Peyer's patch (tissue), 4 donors: ENCODE measurements around the gene TMEM164. TPM values are rescaled to one million over a fixed set of nuclear protein-coding genes. Genes with fewer than 3 reads are reported as not detected.

Experiments
- DNase-seq, 3 donors: peaks; one replicate each; pipeline ENCODE4 v3.0.0-alpha.2; 2017 to 2019
- H3K27ac ChIP-seq, 4 donors: fragments of 200-600 bp; sonication (generic); one replicate each; pipeline ENCODE4 v1.5.1; 2016 to 2019
- H3K27me3 ChIP-seq, 2 donors: fragments of 200-600 bp; sonication (generic); one replicate each; pipeline ENCODE4 v1.5.1; 2019
- H3K36me3 ChIP-seq, 3 donors: fragments of 200-600 bp; sonication (generic); one replicate each; pipeline ENCODE4 v1.5.1; 2016 to 2019
- H3K4me1 ChIP-seq, 4 donors: fragments of 200-600 bp; sonication (generic); one replicate each; pipeline ENCODE4 v1.5.1; 2016 to 2019
- H3K4me3 ChIP-seq, 4 donors: fragments of 200-600 bp; sonication (generic); 1 replicate in 3 of 4; 2 replicates in 1 of 4; pipeline ENCODE4 v1.5.1; 2016 to 2019; ENCODE audit warnings: mild to moderate bottlenecking in 1 of 4
- H3K9me3 ChIP-seq, 4 donors: fragments of 200-600 bp; sonication (generic); one replicate each; pipeline ENCODE4 v1.5.1; 2016 to 2019; ENCODE audit warnings: mild to moderate bottlenecking in 1 of 4
- POLR2A ChIP-seq, 2 donors: fragments of 450-650 bp; IDR thresholded peaks; one replicate each; pipeline ENCODE4 v1.5.1; 2017; ENCODE audit warnings: antibody characterized with exemption in 2 of 2, mild to moderate bottlenecking in 2 of 2, moderate library complexity in 2 of 2
- total RNA-seq, 4 donors: library from RNA; depleted of rRNA; stranded (reverse); fragments of >200 nt; gene quantifications; one replicate each; pipeline ENCODE4 v1.1.0, GENCODE V29; 2016
- TF ChIP-seq, protein P1 (sequence below), 6 experiments: fragments of 450-650 bp in 4 of 6; fragments of 200-600 bp in 2 of 6; sonication (generic) in 1 of 6; IDR thresholded peaks; one replicate each; pipeline ENCODE4 v1.5.1; 2017 to 2019; ENCODE audit warnings: antibody characterized with exemption in 6 of 6, mild to moderate bottlenecking in 3 of 6, moderate library complexity in 1 of 6

Gene TMEM164
- total RNA-seq = 10 to 100 TPM; 25.6 to 79.7 (median 73.8) TPM

DNA sequence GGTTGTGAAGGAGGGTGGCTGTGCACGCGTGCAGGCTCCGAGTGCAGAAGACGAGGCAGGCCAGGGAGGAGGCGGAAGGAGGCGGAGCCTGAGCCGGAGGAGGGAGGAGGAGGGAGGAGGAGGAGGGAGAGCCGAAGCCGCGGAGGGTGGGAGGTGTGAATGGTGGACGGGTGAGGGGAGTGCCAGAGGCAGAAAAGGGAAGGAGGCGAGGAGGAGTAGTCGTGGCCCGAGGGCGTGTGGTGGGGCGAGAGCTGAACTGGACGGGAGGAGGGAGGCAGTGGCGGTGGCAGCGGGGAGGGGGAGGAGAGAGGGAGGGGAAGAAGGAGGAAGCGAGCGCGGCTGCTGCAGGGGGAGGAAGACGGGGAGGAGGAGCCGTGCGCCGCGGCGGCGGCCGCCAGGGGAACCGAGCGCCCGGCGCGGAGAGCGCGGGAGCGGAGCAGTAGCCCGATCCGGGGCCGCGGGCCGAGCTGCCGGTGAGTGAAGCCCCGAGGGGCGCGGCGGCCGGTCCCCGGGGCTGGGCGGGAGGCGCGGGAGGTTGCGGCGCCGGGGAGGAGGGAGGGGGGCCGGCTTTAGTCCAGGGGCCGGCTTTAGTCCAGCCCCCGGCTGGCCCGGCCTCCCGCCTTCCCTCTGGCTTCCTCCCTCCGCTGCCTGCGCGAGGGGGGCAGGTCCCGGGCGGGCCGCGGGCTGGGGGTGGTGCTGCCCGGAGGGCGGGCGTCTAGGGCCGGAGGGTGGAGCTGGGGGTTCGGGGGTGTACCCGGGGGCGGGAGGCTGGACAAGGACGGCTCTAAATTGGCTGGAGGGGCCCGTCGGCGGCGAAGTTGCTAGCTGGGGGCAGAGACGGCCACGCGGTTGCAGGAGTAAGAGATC, at the start of gene TMEM164:
Gene TMEM164, plus strand, starts transcription at position 815 of the 867 bp plus-strand sequence. CDS start 661 bp downstream, outside the sequence.
- TF ChIP-seq, protein P1, sequence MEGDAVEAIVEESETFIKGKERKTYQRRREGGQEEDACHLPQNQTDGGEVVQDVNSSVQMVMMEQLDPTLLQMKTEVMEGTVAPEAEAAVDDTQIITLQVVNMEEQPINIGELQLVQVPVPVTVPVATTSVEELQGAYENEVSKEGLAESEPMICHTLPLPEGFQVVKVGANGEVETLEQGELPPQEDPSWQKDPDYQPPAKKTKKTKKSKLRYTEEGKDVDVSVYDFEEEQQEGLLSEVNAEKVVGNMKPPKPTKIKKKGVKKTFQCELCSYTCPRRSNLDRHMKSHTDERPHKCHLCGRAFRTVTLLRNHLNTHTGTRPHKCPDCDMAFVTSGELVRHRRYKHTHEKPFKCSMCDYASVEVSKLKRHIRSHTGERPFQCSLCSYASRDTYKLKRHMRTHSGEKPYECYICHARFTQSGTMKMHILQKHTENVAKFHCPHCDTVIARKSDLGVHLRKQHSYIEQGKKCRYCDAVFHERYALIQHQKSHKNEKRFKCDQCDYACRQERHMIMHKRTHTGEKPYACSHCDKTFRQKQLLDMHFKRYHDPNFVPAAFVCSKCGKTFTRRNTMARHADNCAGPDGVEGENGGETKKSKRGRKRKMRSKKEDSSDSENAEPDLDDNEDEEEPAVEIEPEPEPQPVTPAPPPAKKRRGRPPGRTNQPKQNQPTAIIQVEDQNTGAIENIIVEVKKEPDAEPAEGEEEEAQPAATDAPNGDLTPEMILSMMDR (IDR thresholded peaks at IDR 0.05) = peak in 3 of 6 experiments; percentile 37 to 47 (median 45)
- TF ChIP-seq POLR2A (IDR thresholded peaks at IDR 0.05) = peak in 1 of 2 donors; percentile 30
- peak within 1 kb of the TSS; percentile 88 to 98 (median 93) for H3K27ac ChIP-seq
- DNase-seq = peak; percentile 79 to 91 (median 88)
- H3K9me3 ChIP-seq = peaks cover 0 to 4% (median 0%) of the 10 kb centered on the region in 4 donors
- peak within 1 kb of the TSS; percentile 61 to 84 (median 70) for H3K4me3 ChIP-seq
- H3K36me3 ChIP-seq = no peaks in the 10 kb centered on the region
- peaks cover 0 to 35% (median 0%) of the 10 kb centered on the region in 4 donors for H3K4me1 ChIP-seq
- H3K27me3 ChIP-seq = no peaks in the 10 kb centered on the region

DNA sequence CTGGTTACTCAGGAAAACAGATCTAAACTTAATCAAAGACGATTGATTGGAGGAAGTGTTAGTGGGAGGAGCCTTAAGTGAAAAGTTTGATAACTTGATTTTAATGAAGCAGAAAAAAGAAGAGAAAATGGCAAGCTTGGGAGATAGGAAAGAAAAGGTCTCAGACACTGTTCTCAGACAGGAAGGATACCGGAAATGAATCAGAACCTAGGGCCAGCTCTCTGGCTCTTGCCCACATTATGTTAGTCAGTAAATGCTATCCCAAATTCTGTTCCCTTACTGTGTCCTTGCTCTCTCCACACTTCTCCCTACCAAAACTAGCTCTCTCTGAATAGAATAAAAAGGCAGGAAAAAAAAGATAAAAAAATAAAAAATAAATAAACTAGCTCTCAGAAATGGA, 48.6 kb upstream of the TMEM164 start:
- Histone ChIP-seq H3K9me3 (no peaks in the 10 kb centered on the region), H3K4me3 (no peak overlapping the region), H3K4me1 (no peaks in the 10 kb centered on the region), H3K36me3 (no peaks in the 10 kb centered on the region), H3K27me3 (no peaks in the 10 kb centered on the region), H3K27ac (no peak overlapping the region)
- DNase-seq = no peak
- TF ChIP-seq, protein P1 (IDR thresholded peaks at IDR 0.05) = no peak
- TF ChIP-seq POLR2A (IDR thresholded peaks at IDR 0.05) = no peak

DNA sequence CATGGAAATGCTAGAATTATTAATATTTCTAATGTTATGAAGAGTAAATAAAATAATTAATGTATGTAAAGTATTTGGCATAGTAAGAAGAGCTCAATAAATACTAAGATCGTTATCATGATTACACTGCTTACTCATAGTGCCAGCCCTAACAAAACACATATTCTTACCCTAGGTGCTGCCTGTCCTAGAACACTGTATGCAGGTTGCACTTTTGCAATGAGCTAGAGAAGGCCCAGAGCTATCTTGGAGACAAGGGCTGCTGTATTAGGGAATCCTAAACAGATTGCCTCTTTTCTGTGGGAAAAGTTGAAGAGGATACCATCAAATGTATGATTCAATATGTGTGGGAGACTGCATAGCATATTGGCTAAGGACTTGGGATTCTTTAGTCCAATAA, 48.0 kb upstream of the TMEM164 start:
- Histone ChIP-seq H3K27ac (no peak overlapping the region), H3K27me3 (no peaks in the 10 kb centered on the region), H3K9me3 (no peaks in the 10 kb centered on the region), H3K4me3 (no peak overlapping the region), H3K4me1 (no peaks in the 10 kb centered on the region), H3K36me3 (no peaks in the 10 kb centered on the region)
- no peak for TF ChIP-seq POLR2A (IDR thresholded peaks at IDR 0.05)
- TF ChIP-seq, protein P1 (IDR thresholded peaks at IDR 0.05) = no peak
- DNase-seq = no peak

DNA sequence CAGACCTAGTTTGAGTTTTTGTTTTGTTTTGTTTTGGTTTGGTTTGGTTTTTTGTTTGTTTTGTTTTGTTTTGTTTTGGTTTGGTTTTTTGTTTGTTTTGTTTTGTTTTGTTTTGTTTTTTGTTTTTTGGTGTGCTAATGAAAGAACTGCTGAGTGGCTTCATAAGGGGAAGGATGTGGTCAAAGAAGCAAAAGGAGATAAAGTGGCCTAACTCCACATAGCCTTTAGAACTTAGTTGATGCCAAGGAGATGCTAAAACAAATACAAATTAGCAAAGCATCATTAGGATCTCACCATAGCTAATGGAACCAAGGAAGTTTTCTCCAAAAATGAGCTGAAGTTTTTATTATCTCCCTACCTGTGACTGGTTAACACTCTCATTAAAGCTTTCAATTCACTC, 44.6 kb upstream of the TMEM164 start:
- no peak for TF ChIP-seq POLR2A (IDR thresholded peaks at IDR 0.05)
- TF ChIP-seq, protein P1 (IDR thresholded peaks at IDR 0.05) = no peak
- Histone ChIP-seq H3K9me3 (no peaks in the 10 kb centered on the region), H3K4me3 (no peak overlapping the region), H3K27me3 (no peaks in the 10 kb centered on the region), H3K27ac (no peak overlapping the region), H3K4me1 (no peaks in the 10 kb centered on the region), H3K36me3 (no peaks in the 10 kb centered on the region)
- no peak for DNase-seq

DNA sequence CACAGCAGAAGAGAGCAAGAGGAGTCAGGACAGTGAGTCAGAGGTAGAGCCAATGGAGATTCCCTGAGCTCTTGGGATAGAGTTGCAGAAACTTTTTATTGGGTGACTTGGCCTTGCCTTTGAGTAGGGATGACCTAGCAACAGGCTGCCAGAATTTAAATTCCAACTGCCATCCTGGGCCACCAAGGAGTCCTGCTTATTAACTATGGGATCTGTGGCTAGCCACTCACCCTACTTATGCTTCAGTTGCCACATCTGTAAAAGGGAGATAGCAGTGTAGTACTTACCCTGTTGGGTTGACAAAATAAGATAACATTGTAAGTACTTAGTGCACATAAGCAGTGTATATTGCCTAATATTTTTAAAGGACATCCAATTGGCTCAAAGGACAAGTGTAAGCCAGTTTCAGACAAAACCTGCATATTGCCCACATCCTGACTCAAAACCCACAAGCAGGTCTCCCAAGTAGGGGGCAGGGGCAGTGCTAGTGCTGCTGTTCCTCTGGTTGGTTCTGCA, 43.5 kb upstream of the TMEM164 start:
- no peak overlapping the region for H3K27ac ChIP-seq
- no peaks in the 10 kb centered on the region for H3K36me3 ChIP-seq
- H3K9me3 ChIP-seq = no peaks in the 10 kb centered on the region
- no peak for DNase-seq
- no peaks in the 10 kb centered on the region for H3K4me1 ChIP-seq
- TF ChIP-seq POLR2A (IDR thresholded peaks at IDR 0.05) = no peak
- TF ChIP-seq, protein P1 (IDR thresholded peaks at IDR 0.05) = no peak
- no peaks in the 10 kb centered on the region for H3K27me3 ChIP-seq
- H3K4me3 ChIP-seq = no peak overlapping the region
